Adrenal gland (tissue), 12 donors: Measurements from ENCODE around the gene BIRC3. TPM values are rescaled to one million over a fixed set of nuclear protein-coding genes. Genes with fewer than 3 reads are reported as not detected.
A peak's percentile ranks its signal among the peaks of the same experiment; 100 is the strongest.

Source experiments
- DNase-seq, 7 donors: peaks; one replicate each; pipeline ENCODE4 v3.0.0-alpha.2; 2019 to 2020
- H3K27ac ChIP-seq, 5 donors: fragments of 200-600 bp; sonication (generic) in 4 of 5; 1 replicate in 3 of 5; 2 replicates in 2 of 5; pipeline versions ENCODE4 v1.5.1 to v1.8.0; 2016 to 2020; ENCODE audit warnings: mild to moderate bottlenecking in 1 of 5
- H3K27me3 ChIP-seq: fragments of 200-600 bp; 2 replicates; pipeline ENCODE4 v1.8.0; 2021
- H3K36me3 ChIP-seq, 2 donors: fragments of 200-600 bp; replicated peaks in 1 of 2; 1 replicate in 1 of 2; 2 replicates in 1 of 2; pipeline versions ENCODE4 v1.5.1 to v1.8.0; 2018 to 2022
- H3K4me1 ChIP-seq, 2 donors: fragments of 200-600 bp; replicated peaks in 1 of 2; 1 replicate in 1 of 2; 2 replicates in 1 of 2; pipeline versions ENCODE4 v1.5.1 to v1.8.0; 2018 to 2021
- H3K4me3 ChIP-seq, 4 donors: fragments of 200-600 bp; sonication (generic) in 3 of 4; one replicate each; pipeline ENCODE4 v1.5.1; 2016 to 2018
- H3K9me3 ChIP-seq, 3 donors: fragments of 200-600 bp; sonication (generic) in 1 of 3; replicated peaks in 1 of 3; 1 replicate in 2 of 3; 2 replicates in 1 of 3; pipeline versions ENCODE4 v1.5.1 to v1.8.0; 2016 to 2021
- POLR2A ChIP-seq, 2 donors: fragments of 450-650 bp; IDR thresholded peaks; one replicate each; pipeline ENCODE4 v1.6.1; 2017; ENCODE audit warnings: antibody characterized with exemption in 2 of 2, mild to moderate bottlenecking in 2 of 2, moderate library complexity in 1 of 2
- WGBS, 4 donors: extraction: QIAGEN DNeasy Blood & Tissue Kit in 2 of 4; methylation state at CpG; one replicate each; pipeline versions ENCODE4 v1.1.5 to v1.1.7; 2013 to 2017; 5-methylcytosine and 5-hydroxymethylcytosine counted together
- intact Hi-C, 2 donors: fragments of 100-400 bp; cut with DNase I; formaldehyde crosslinking; loops; one replicate each; pipeline versions ENCODE4 v1.14.1 to v1.15.0; 2022 to 2023
- polyA plus RNA-seq, 3 donors: library from polyadenylated mRNA; stranded (reverse); fragments of 200-250 nt in 2 of 3; fragments of 350-450 nt in 1 of 3; fragmentation: Illumina TruSeq in 1 of 3; extraction: RNeasy Lipid Tissue Mini Kit (QIAGEN cat#74804) in 1 of 3; gene quantifications; one replicate each; pipeline ENCODE4 v1.2.3, GENCODE V29; 2013 to 2014
- total RNA-seq, 9 donors: library from RNA; depleted of rRNA in 4 of 9; stranded (reverse); fragments of >200 nt in 4 of 9; fragments of 120-200 nt in 1 of 9; fragmentation: NEBNext Ultra II Directional in 1 of 9; extraction: Animal tissue kit (Norgen Biotek cat#: 25700) in 1 of 9; gene quantifications; one replicate each; pipeline versions ENCODE4 v1.1.0 to v1.2.4, GENCODE V29; 2013 to 2023
- TF ChIP-seq, protein P1 (sequence below), 6 experiments: fragments of 450-650 bp in 4 of 6; fragments of 200-600 bp in 2 of 6; sonication (generic) in 1 of 6; IDR thresholded peaks; 1 replicate in 5 of 6; 2 replicates in 1 of 6; pipeline versions ENCODE4 v1.5.1 to v1.8.0; 2016 to 2021; ENCODE audit warnings: antibody characterized with exemption in 6 of 6, mild to moderate bottlenecking in 2 of 6, moderate library complexity in 1 of 6
- donor health status: healthy with polysubstance abuse.
- donor health status: Bipolar disorder and iron deficiency.
- donor health status: DM: yes; HTN: yes; CAD: no.
- donor health status: DM: no; HTN: no; CAD: no.
- donor health status: DM: no; HTN: no; CAD: no.
- donor health status: DM: yes; HTN: yes; CAD: no.

Gene BIRC3
- total and polyA plus RNA-seq, 12 donors: 0.48 to 8.6 (median 3.1) TPM

DNA sequence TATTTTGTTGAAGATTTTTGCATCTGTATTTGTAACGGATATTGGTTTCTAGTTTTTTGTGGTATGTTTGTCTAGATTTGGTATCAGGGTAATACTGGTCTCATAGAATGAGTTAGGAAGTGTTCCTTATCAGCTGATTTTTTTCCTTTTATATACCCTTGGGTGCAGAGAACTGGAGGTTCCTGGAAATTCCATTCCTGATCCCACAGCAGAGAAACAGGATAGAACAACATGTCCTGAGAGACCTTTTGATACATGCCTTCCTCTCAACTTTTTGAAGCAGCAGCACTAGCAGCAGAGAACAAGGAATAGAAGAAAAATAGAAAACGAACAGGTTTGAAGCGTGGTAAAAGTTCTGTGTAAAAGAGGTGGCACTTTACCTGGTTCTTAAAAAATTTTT is 66.6 kb downstream of the BIRC3 start:
- H3K4me1 ChIP-seq: peaks cover 22 to 29% of the 10 kb centered on the region in 2 donors
- DNase-seq: no peak
- H3K27me3 ChIP-seq: no peaks in the 10 kb centered on the region
- no peak for TF ChIP-seq POLR2A (IDR thresholded peaks at IDR 0.05)
- TF ChIP-seq, protein P1, sequence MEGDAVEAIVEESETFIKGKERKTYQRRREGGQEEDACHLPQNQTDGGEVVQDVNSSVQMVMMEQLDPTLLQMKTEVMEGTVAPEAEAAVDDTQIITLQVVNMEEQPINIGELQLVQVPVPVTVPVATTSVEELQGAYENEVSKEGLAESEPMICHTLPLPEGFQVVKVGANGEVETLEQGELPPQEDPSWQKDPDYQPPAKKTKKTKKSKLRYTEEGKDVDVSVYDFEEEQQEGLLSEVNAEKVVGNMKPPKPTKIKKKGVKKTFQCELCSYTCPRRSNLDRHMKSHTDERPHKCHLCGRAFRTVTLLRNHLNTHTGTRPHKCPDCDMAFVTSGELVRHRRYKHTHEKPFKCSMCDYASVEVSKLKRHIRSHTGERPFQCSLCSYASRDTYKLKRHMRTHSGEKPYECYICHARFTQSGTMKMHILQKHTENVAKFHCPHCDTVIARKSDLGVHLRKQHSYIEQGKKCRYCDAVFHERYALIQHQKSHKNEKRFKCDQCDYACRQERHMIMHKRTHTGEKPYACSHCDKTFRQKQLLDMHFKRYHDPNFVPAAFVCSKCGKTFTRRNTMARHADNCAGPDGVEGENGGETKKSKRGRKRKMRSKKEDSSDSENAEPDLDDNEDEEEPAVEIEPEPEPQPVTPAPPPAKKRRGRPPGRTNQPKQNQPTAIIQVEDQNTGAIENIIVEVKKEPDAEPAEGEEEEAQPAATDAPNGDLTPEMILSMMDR (IDR thresholded peaks at IDR 0.05): no peak
- intact Hi-C loops: no loop called here
- H3K9me3 ChIP-seq: no peaks in the 10 kb centered on the region
- WGBS, 4 donors: 75 to 80% (median 79%) methylated on average over 3 of the region's 3 CpGs
- peaks cover 0 to 24% of the 10 kb centered on the region in 2 donors for H3K36me3 ChIP-seq
- peak overlapping the region in 1 of 5 donors; percentile 27 for H3K27ac ChIP-seq
- H3K4me3 ChIP-seq: no peak overlapping the region

DNA sequence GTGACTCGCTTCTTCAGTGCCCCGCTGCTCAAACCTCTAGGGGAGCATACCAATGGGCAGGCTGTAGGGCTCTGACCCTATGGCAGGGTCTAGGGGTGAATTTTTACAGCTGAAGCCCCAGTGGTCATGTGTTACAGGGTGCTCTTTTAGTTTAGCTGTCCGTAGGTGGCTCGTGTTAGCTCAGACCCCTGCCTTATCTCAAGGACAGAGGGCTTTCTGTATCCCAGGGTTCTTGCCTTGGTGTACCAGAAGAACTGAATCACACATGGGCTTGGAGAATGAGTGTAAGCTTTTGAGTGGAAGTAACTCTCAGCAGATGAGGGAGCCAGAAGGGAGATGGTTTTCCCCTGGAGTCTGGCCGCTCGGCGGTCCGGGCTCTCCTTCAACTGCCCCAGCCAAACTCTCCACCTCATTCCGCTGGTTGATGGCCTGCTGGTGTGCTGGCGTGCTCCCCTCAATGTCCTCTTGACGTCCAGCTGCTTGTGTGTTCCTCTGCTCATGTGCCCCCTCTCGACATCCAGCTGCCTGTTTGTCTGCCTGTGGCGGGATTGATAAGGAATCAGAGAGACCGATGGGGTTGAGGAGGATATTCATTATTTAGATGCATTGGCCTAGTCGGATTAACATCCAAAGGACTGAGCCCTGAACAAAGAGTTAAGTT is 67.3 kb downstream of the BIRC3 start:
- DNase-seq: peak in 4 of 7 donors; percentile 15 to 34 (median 24)
- H3K36me3 ChIP-seq: peaks cover 0 to 17% of the 10 kb centered on the region in 2 donors
- intact Hi-C loops: no loop called here

DNA sequence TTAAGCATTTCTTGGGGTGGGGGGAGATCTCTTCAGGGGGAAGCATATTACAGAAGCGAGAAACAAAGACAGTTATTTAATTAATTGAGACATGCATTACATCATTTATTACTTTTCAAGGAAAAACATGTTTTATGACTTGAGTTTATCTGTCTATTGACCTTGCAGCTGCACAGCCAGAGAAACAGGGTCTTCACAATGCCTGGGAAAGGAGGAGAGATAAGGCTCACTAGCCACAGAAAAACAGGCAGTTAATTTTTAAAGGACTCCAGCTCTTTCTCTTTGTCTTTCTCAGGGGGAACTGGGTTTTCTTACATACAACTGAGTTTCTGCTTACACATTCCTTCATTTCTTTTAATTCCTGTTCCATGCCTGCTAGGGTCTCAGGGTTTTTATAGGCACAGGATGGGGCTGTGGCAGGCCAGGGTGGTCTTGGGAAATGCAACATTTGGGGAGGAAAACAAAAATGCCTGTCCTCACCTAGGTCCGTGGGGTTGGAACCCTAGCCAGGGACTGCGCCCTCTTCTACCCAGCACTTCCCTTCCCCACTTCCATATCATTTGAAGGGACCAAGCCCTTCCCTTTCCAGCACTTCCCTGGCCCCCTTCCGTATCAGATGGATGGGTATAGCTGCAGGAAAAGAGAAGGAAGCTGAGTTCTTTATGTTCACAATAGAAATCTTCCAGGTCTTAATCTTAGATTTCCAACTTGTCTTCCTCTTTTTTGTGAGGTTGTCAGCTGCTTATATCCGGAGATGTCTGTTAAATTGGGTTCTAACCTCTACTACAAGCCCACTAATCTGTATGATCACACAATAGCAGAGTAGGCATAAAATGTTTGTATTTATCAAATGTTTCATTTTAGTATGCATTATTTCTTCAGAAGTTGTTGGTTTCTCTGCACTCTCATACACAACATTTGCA is 68.1 kb downstream of the BIRC3 start:
- peak overlapping the region in 2 of 5 donors; percentile 27 to 65 for H3K27ac ChIP-seq
- DNase-seq: peak in 1 of 7 donors; percentile 20
- no peaks in the 10 kb centered on the region for H3K9me3 ChIP-seq
- H3K4me1 ChIP-seq: peaks cover 22 to 29% of the 10 kb centered on the region in 2 donors
- WGBS, 4 donors: 56 to 65% (median 59%) methylated on average over 5 of the region's 5 CpGs
- H3K27me3 ChIP-seq: no peaks in the 10 kb centered on the region
- intact Hi-C loops: no loop called here
- TF ChIP-seq POLR2A (IDR thresholded peaks at IDR 0.05): no peak
- TF ChIP-seq, protein P1 (IDR thresholded peaks at IDR 0.05): no peak
- no peak overlapping the region for H3K4me3 ChIP-seq
- H3K36me3 ChIP-seq: peaks cover 0 to 14% of the 10 kb centered on the region in 2 donors

More for the DNA sequence above, 67.3 kb downstream of the BIRC3 start:
- 59 to 72% (median 67%) methylated on average over 10 to 15 of the region's 15 CpGs for WGBS, 4 donors
- TF ChIP-seq POLR2A (IDR thresholded peaks at IDR 0.05): no peak
- TF ChIP-seq, protein P1 (IDR thresholded peaks at IDR 0.05): no peak
- H3K27ac ChIP-seq: peak overlapping the region in 2 of 5 donors; percentile 27 to 65
- no peaks in the 10 kb centered on the region for H3K27me3 ChIP-seq
- no peak overlapping the region for H3K4me3 ChIP-seq
- peaks cover 22 to 29% of the 10 kb centered on the region in 2 donors for H3K4me1 ChIP-seq
- no peaks in the 10 kb centered on the region for H3K9me3 ChIP-seq

DNA sequence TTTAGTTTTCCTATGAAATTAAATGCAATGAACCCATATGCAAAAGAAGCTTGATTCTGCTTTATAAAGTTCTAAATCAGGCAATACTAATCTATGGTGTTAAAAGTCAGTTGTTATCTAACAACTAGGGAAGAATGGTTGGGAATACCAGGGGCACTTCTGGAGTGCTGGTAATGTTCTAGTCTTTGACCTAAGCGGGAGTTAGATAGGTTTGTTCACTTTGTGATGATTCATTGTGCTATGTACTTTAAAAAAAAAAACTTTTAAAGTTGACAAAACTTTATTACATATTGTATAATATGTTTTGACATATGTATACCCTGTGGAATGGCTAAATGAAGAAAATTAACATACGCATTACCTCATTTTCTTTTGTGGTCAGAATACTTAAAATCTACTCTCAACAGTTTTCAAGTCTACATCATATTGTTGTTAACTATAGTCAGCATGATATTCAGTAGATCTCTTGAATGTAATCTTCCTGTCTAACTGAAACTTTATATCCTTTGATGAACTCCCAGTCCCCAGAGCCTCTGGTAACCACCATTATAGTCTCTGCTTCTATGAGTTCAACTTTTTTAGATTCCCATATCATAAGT is 69.0 kb downstream of the BIRC3 start:
- intact Hi-C loops: no loop called here
- no peak for DNase-seq
- TF ChIP-seq POLR2A (IDR thresholded peaks at IDR 0.05): no peak
- TF ChIP-seq, protein P1 (IDR thresholded peaks at IDR 0.05): no peak
- no peak overlapping the region for H3K27ac ChIP-seq
- no peaks in the 10 kb centered on the region for H3K9me3 ChIP-seq
- H3K36me3 ChIP-seq: peaks cover 0 to 6% of the 10 kb centered on the region in 2 donors
- WGBS, 4 donors: 87 to 96% (median 90%) methylated on average over 2 of the region's 2 CpGs
- H3K4me1 ChIP-seq: peaks cover 22 to 29% of the 10 kb centered on the region in 2 donors
- no peaks in the 10 kb centered on the region for H3K27me3 ChIP-seq
- no peak overlapping the region for H3K4me3 ChIP-seq
